HG03442 (cell line): ENCODE data around the gene WDR73.

Experiments used
- ATAC-seq: cut with Tn5 transposase; IDR thresholded peaks from one replicate; pipeline ENCODE4 v1.9.1; 2021; ENCODE audit warnings: mild to moderate bottlenecking, moderate library complexity; ENCODE audit not compliant: unreplicated experiment

WDR73 gene

DNA sequence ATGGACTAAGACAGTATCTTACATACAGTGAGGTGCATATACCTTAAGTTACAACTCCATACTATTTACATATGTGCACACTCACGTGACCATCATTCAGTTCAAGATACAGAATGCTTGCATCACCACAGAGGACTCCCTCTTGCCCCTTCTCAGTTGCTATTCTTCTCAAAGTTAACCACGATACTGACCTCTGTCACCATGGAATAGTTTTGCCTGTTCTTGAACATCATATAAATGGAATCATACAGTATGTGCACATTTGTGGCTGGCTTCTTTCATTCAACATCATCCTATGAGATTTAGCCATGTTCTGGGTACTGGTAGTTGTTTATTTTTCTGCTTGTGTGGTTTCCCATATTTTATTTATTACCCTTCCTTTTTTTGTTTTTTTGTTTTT is 63.7 kb downstream of the WDR73 start:
- no peak for ATAC-seq
